A549 (cell line): ENCODE data around the gene BRICD5. TPM values are rescaled to one million over a fixed set of nuclear protein-coding genes. Genes with fewer than 3 reads are reported as not detected.

Experiments
- ATAC-seq, 2 experiments: fragments of 200-7000 bp in 1 of 2; fragments of >200 bp in 1 of 2; cut with Nextera tagmentation in 1 of 2; cut with Tn5 transposase in 1 of 2; 3 replicates each; pipeline versions ENCODE4 v1.8.0 to v1.9.1; 2018 to 2020; ENCODE audit warnings: mild to moderate bottlenecking in 1 of 2, moderate library complexity in 1 of 2
- CTCF ChIA-PET: fragments of 300-600 bp; sonication (Branson Sonifier 250); formaldehyde crosslinking; extraction: SDS; loops from one replicate; lab custom pipeline; 2021; ENCODE audit warnings: antibody characterized with exemption, inconsistent platforms; lab: Yijun Ruan, JAX
- POLR2A ChIA-PET: fragments of 350-600 bp; formaldehyde crosslinking; extraction: SDS; loops from one replicate; lab custom pipeline; 2021; ENCODE audit warnings: antibody characterized with exemption, inconsistent platforms; lab: Yijun Ruan, JAX
- DNase-seq, 2 experiments: peaks; one replicate each; pipeline versions ENCODE4 v3.0.0 to v3.0.0-alpha.2; 2011 to 2016; ENCODE audit warnings: low read depth in 1 of 2, low spot score in 1 of 2
- FAIRE-seq: peaks from 2 replicates; lab custom pipeline; 2011; peaks lifted over from hg19 to GRCh38; lab: Jason Lieb, UNC
- H3K27ac ChIP-seq, 2 experiments: fragments of >200 bp; sonication (Bioruptor Twin); formaldehyde crosslinking; 3 replicates each; pipeline ENCODE4 v1.5.1; 2016 to 2017
- H3K4me1 ChIP-seq: fragments of >200 bp; sonication (Bioruptor Twin); formaldehyde crosslinking; 3 replicates; pipeline ENCODE4 v1.6.1; 2016
- H3K4me2 ChIP-seq: fragments of >200 bp; sonication (Bioruptor Twin); formaldehyde crosslinking; 3 replicates; pipeline ENCODE4 v1.6.1; 2016
- H3K4me3 ChIP-seq: fragments of >200 bp; sonication (Bioruptor Twin); formaldehyde crosslinking; 3 replicates; pipeline ENCODE4 v1.5.1; 2016
- H3K9me3 ChIP-seq: fragments of >200 bp; sonication (Bioruptor Twin); formaldehyde crosslinking; 3 replicates; pipeline ENCODE4 v1.6.1; 2016
- BCL3 ChIP-seq: fragments of >200 bp; sonication (Bioruptor Twin); formaldehyde crosslinking; IDR thresholded peaks from 3 replicates; pipeline ENCODE4 v1.6.1; 2016
- CBX2 ChIP-seq: fragments of 200-600 bp; sonication (generic); IDR thresholded peaks from 2 replicates; pipeline ENCODE4 v1.6.1; 2016; ENCODE audit warnings: low read depth, mild to moderate bottlenecking, borderline replicate concordance
- ELK1 ChIP-seq: fragments of 150-350 bp; IDR thresholded peaks from 2 replicates; pipeline ENCODE4 v1.6.1; 2014; ENCODE audit warnings: low read depth, mild to moderate bottlenecking, low read length
- EP300 ChIP-seq, 2 experiments: fragments of >200 bp; sonication (Bioruptor Twin); formaldehyde crosslinking; IDR thresholded peaks; 2 replicates in 1 of 2; 3 replicates in 1 of 2; pipeline ENCODE4 v1.6.1; 2016 to 2017
- FOSB ChIP-seq: fragments of 250-450 bp; sonication (Bioruptor Pico); IDR thresholded peaks from 2 replicates; pipeline ENCODE4 v1.5.0; 2020; ENCODE audit warnings: mild to moderate bottlenecking, moderate library complexity
- FOSL2 ChIP-seq, 2 experiments: fragments of 450-650 bp in 1 of 2; fragments of >200 bp in 1 of 2; sonication (Bioruptor Twin) in 1 of 2; formaldehyde crosslinking; IDR thresholded peaks; 2 replicates each; pipeline versions ENCODE4 v1.5.0 to v1.6.1; 2016 to 2020; ENCODE audit warnings: mild to moderate bottlenecking in 1 of 2, moderate library complexity in 1 of 2
- FOXS1 ChIP-seq: fragments of 250-450 bp; sonication (Bioruptor Pico); IDR thresholded peaks from 2 replicates; pipeline ENCODE4 v1.5.0; 2020; ENCODE audit warnings: mild to moderate bottlenecking, moderate library complexity
- HDAC2 ChIP-seq: fragments of 200-600 bp; sonication (generic); IDR thresholded peaks from 2 replicates; pipeline ENCODE4 v1.6.1; 2016
- HES2 ChIP-seq: fragments of >200 bp; sonication (Bioruptor Twin); formaldehyde crosslinking; IDR thresholded peaks from 2 replicates; pipeline ENCODE4 v1.6.1; 2016
- HOXA7 ChIP-seq: fragments of 250-450 bp; sonication (Bioruptor Pico); IDR thresholded peaks from 2 replicates; pipeline ENCODE4 v1.5.0; 2020; ENCODE audit warnings: mild to moderate bottlenecking, moderate library complexity
- JUN ChIP-seq, 2 experiments: fragments of >200 bp; sonication (Bioruptor Twin); formaldehyde crosslinking; IDR thresholded peaks; 2 replicates in 1 of 2; 3 replicates in 1 of 2; pipeline ENCODE4 v1.6.1; 2016 to 2017
- JUNB ChIP-seq: fragments of >200 bp; sonication (Bioruptor Twin); formaldehyde crosslinking; IDR thresholded peaks from 2 replicates; pipeline ENCODE4 v1.6.1; 2016
- MAFK ChIP-seq: fragments of 450-650 bp; IDR thresholded peaks from 2 replicates; pipeline ENCODE4 v1.6.1; 2014; ENCODE audit not compliant: partially characterized antibody
- MYC ChIP-seq: IDR thresholded peaks from 2 replicates; pipeline ENCODE4 v1.6.1; 2012; ENCODE audit warnings: mild to moderate bottlenecking, inconsistent platforms, low read length, improper control_type of control experiment, borderline replicate concordance
- NFE2L2 ChIP-seq: fragments of 150-350 bp; conservative IDR thresholded peaks from 2 replicates; pipeline ENCODE4 v1.6.1; 2014; ENCODE audit warnings: low read length
- PHF8 ChIP-seq: fragments of 200-600 bp; sonication (generic); IDR thresholded peaks from 2 replicates; pipeline ENCODE4 v1.6.1; 2016; ENCODE audit warnings: low read depth, mild to moderate bottlenecking, antibody characterized with exemption, moderate library complexity, borderline replicate concordance
- POLR2AphosphoS2 ChIP-seq: conservative IDR thresholded peaks from 2 replicates; pipeline ENCODE4 v1.6.1; 2012; ENCODE audit warnings: low read length, improper control_type of control experiment, inconsistent platforms
- RARB ChIP-seq: fragments of 250-450 bp; sonication (Bioruptor Pico); IDR thresholded peaks from 2 replicates; pipeline ENCODE4 v1.8.0; 2021; ENCODE audit warnings: mild to moderate bottlenecking, moderate library complexity
- RCOR1 ChIP-seq: fragments of 150-350 bp; IDR thresholded peaks from 2 replicates; pipeline ENCODE4 v1.6.1; 2014; ENCODE audit warnings: antibody characterized with exemption, low read length, low read depth
- RNF2 ChIP-seq: fragments of 200-600 bp; sonication (generic); IDR thresholded peaks from 2 replicates; pipeline ENCODE4 v1.6.1; 2016; ENCODE audit warnings: low read depth, mild to moderate bottlenecking, antibody characterized with exemption, moderate library complexity, borderline replicate concordance
- SMC3 ChIP-seq: fragments of >200 bp; sonication (Bioruptor Twin); formaldehyde crosslinking; IDR thresholded peaks from 3 replicates; pipeline ENCODE4 v1.6.1; 2018; ENCODE audit warnings: inconsistent platforms
- TP53 ChIP-seq: fragments of 250-450 bp; sonication (Bioruptor Pico); IDR thresholded peaks from 2 replicates; pipeline ENCODE4 v1.5.0; 2021; ENCODE audit warnings: mild to moderate bottlenecking, moderate library complexity
- USF2 ChIP-seq: fragments of 450-650 bp; IDR thresholded peaks from 2 replicates; pipeline ENCODE4 v1.6.1; 2014; ENCODE audit warnings: antibody characterized with exemption
- ZC3H11A ChIP-seq: fragments of 450-650 bp; IDR thresholded peaks from 2 replicates; pipeline ENCODE4 v1.6.1; 2014; ENCODE audit warnings: antibody characterized with exemption, mild to moderate bottlenecking
- WGBS: methylation state at CpG from one replicate; pipeline ENCODE4 v1.1.6; 2017; ENCODE audit errors: missing lambda C conversion rate; 5-methylcytosine and 5-hydroxymethylcytosine counted together
- polyA plus RNA-seq, 4 experiments: library from polyadenylated mRNA; depleted of rRNA in 3 of 4; stranded (reverse); fragments of >200 nt; fragmentation: RNase III in 1 of 4; extraction: RNeasy Plus Mini Kit Qiagen cat#74134 plus additional on column Dnase treatment in 1 of 4; gene quantifications; 2 replicates in 3 of 4; 3 replicates in 1 of 4; pipeline ENCODE4 v1.2.3, GENCODE V29; 2011 to 2017
- TF ChIP-seq, protein P1 (sequence below): IDR thresholded peaks from 2 replicates; pipeline ENCODE4 v1.6.1; 2012; ENCODE audit warnings: low read depth, borderline replicate concordance
- TF ChIP-seq, protein P2 (sequence below): fragments of 250-450 bp; sonication (Bioruptor Pico); IDR thresholded peaks from 2 replicates; pipeline ENCODE4 v1.5.0; 2021; ENCODE audit warnings: mild to moderate bottlenecking, moderate library complexity, borderline replicate concordance

The BRICD5 gene
- polyA plus RNA-seq, 2 of the 4 experiments (the other 2 are of a cell fraction): 2.0 to 9.1 TPM

GRCh38 chr16:2189252-2189893 is 21.3 kb downstream of the BRICD5 start:
- ChIA-PET POLR2A (interaction anchor here (0.6 kb wide), 1 partner anchor 13 kb away, joined by 5 read pairs; no protein-coding TSS in a partner anchor), CTCF (interaction anchor here (1.0 to 1.4 kb wide), 3 partner anchors 10 to 312 kb away, joined by 3 read pairs; no protein-coding TSS in a partner anchor)
- no peak overlapping the region for H3K27ac ChIP-seq
- TF ChIP-seq BCL3 (no peak), ELK1 (no peak), FOSL2 (IDR thresholded peaks at IDR 0.05) (no peak), FOSL2 (CRISPR knock-in tag; IDR thresholded peaks at IDR 0.05) (no peak), FOSB (CRISPR knock-in tag) (no peak)
- FAIRE-seq (no peak), ATAC-seq (no peak), DNase-seq (no peak)
- no peaks in the 10 kb centered on the region for H3K9me3 ChIP-seq
- no peak overlapping the region for H3K4me2 ChIP-seq
- 84% methylated on average over 5 of the region's 25 CpGs for whole genome bisulfite sequencing
- no peak overlapping the region for H3K4me3 ChIP-seq
- H3K4me1 ChIP-seq: peaks cover 4% of the 10 kb centered on the region; the same call in 2 of the 3 replicates

- no peaks in the 10 kb centered on the region for H3K4me1 ChIP-seq
- ATAC-seq: no peak
- POLR2A ChIA-PET: interaction anchor here (1.0 kb wide), 1 partner anchor 33 kb away, joined by 3 read pairs; the partner anchor contains the start of gene TRAF7
- H3K4me3 ChIP-seq: no peak overlapping the region
- FAIRE-seq: no peak
- TF ChIP-seq USF2: no peak
- no peak for TF ChIP-seq CBX2
- TF ChIP-seq EP300 (IDR thresholded peaks at IDR 0.05): no peak
- TF ChIP-seq HES2: no peak
- no peak for TF ChIP-seq POLR2AphosphoS2
- TF ChIP-seq RARB: no peak
- no peak for TF ChIP-seq RNF2
- no peak for TF ChIP-seq NFE2L2
- no peak for TF ChIP-seq HDAC2
- WGBS: 77% methylated on average over 8 of the region's 8 CpGs
- no peaks in the 10 kb centered on the region for H3K9me3 ChIP-seq
- DNase-seq: no peak
- CTCF ChIA-PET: interaction anchor here (1.0 to 1.2 kb wide), 4 partner anchors 11 to 313 kb away, joined by 3 read pairs; partner anchors contain the start of gene ECI1
- H3K4me2 ChIP-seq: no peak overlapping the region
- H3K27ac ChIP-seq: no peak overlapping the region
These were observed 22.3 kb downstream of the BRICD5 start for GRCh38 chr16:2188395-2188794.

DNA sequence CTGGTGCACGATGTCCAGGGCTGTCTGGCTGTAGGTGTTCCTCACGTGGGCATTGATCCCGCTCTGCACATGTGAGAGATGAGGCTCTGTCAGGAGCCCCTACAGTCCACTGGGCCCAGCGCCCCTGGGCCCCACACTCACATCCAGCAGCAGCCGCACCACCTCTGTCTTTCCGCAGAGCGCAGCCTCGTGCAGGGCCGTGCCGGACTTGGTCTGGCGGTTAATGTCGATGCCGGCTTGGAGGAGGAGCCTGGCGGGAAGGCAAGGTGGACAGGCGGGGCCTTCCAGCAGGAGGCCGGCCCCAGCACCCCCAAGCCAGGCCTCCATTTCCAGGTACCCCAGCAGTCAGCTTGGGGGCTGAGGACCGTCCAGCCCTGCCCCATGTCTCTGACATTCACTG is 23.5 kb downstream of the BRICD5 start:
- ATAC-seq (no peak), DNase-seq (no peak), FAIRE-seq (no peak)
- Histone ChIP-seq H3K4me2 (no peak overlapping the region), H3K9me3 (no peaks in the 10 kb centered on the region), H3K4me3 (no peak overlapping the region), H3K27ac (no peak overlapping the region), H3K4me1 (no peaks in the 10 kb centered on the region)
- TF ChIP-seq HOXA7 (CRISPR knock-in tag) (no peak), JUNB (no peak), ELK1 (no peak), RNF2 (no peak), MYC (no peak), JUN (IDR thresholded peaks at IDR 0.05) (no peak), ZC3H11A (no peak), MAFK (no peak), TP53 (no peak), PHF8 (no peak), RCOR1 (no peak), FOXS1 (CRISPR knock-in tag) (no peak), SMC3 (no peak)
- TF ChIP-seq, protein P1, sequence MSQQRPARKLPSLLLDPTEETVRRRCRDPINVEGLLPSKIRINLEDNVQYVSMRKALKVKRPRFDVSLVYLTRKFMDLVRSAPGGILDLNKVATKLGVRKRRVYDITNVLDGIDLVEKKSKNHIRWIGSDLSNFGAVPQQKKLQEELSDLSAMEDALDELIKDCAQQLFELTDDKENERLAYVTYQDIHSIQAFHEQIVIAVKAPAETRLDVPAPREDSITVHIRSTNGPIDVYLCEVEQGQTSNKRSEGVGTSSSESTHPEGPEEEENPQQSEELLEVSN: no peak
- TF ChIP-seq, protein P2, sequence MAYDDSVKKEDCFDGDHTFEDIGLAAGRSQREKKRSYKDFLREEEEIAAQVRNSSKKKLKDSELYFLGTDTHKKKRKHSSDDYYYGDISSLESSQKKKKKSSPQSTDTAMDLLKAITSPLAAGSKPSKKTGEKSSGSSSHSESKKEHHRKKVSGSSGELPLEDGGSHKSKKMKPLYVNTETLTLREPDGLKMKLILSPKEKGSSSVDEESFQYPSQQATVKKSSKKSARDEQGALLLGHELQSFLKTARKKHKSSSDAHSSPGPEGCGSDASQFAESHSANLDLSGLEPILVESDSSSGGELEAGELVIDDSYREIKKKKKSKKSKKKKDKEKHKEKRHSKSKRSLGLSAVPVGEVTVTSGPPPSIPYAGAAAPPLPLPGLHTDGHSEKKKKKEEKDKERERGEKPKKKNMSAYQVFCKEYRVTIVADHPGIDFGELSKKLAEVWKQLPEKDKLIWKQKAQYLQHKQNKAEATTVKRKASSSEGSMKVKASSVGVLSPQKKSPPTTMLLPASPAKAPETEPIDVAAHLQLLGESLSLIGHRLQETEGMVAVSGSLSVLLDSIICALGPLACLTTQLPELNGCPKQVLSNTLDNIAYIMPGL (CRISPR knock-in tag): no peak
- WGBS: 88% methylated on average over 16 of the region's 17 CpGs
- ChIA-PET CTCF (interaction anchor here (0.6 kb wide), 1 partner anchor 262 kb away, joined by 4 read pairs; no protein-coding TSS in a partner anchor), POLR2A (interaction anchor here (1.0 kb wide), 1 partner anchor 32 kb away, joined by 3 read pairs; the partner anchor contains the start of gene TRAF7)
